OCI-LY3 (cell line): ENCODE results near the gene ANKRD63.

Experiments used
- CTCF ChIP-seq: fragments of 200-600, 300-600 bp; sonication (generic); IDR thresholded peaks from 2 replicates; pipeline ENCODE4 v1.5.1; 2014; ENCODE audit warnings: antibody characterized with exemption, low read length, low read depth
- EZH2phosphoT487 ChIP-seq: fragments of 200-600 bp; shearing (Covaris generic); IDR thresholded peaks from 2 replicates; pipeline ENCODE4 v1.6.1; 2018; ENCODE audit warnings: antibody characterized with exemption, mixed run types, low read depth

DNA sequence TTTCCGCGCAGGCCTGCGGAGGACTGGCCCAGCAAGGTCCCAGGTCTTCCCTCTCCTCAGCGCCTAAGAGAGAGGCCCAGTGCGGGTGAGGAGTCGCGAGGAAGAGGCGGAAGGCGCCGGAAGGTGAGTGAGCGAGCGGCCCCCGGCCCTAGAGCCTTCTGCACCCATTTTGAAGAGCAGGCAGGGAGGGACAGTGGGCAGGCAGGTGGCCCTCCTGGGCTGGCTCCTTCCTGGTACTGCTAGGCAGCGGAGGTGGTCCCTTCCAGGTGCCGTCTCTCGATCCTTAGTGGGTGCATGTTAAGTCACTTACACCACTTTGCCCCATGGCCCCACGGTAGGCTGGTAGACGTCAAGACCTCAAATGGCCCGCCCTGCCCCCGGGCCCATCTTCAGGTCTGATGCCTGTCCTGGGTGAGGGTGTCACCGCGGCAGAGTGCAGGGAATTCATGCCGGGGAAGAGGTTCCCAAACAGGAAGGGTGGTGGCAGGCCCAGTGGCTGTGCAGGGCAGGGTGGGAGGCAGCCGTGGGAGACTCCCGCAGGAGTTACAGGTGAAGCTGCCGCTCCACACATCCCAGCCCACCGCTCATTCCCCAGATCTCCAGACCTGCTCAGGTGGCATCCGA lies 29.6 kb downstream of the ANKRD63 start:
- TF ChIP-seq CTCF (no peak), EZH2phosphoT487 (no peak)
